ENCODE data around the gene CORO1C.
A peak's percentile ranks its signal among the peaks of the same experiment; 100 is the strongest.

The CORO1C gene

DNA sequence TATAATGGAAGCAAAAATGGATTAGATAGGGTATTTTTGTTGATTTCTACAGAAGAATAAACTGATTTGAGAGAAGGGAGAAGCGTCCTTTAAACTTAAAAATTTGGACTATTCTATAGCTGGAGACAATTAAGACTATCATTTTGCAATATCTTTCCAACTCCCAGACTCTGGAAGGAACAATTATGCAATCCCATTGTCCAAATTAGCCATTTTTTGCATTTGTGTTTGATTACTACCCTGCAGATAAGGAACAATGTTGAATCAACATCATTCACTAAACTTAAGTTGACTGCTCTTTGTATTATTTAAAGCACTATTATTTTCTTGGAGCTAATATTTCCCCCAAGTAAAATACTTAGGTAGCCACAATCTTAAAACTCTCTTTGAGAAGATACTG, 62.8 kb downstream of the CORO1C start:
- no peak overlapping the region for H3K27ac ChIP-seq
- no peak for TF ChIP-seq CTCF (IDR thresholded peaks at IDR 0.05; ENCODE audit: low read depth, low read length)
- no peak overlapping the region for H3K4me3 ChIP-seq (ENCODE audit: low read depth, low read length)
- peaks cover 5% of the 10 kb centered on the region; the same call in 1 of the 2 replicates for H3K36me3 ChIP-seq
- H3K27me3 ChIP-seq (ENCODE audit: insufficient read depth, low read depth, severe bottlenecking), result no peaks in the 10 kb centered on the region
- no peaks in the 10 kb centered on the region for H3K9me3 ChIP-seq (ENCODE audit: severe bottlenecking)
- DNase-seq, result no peak

DNA sequence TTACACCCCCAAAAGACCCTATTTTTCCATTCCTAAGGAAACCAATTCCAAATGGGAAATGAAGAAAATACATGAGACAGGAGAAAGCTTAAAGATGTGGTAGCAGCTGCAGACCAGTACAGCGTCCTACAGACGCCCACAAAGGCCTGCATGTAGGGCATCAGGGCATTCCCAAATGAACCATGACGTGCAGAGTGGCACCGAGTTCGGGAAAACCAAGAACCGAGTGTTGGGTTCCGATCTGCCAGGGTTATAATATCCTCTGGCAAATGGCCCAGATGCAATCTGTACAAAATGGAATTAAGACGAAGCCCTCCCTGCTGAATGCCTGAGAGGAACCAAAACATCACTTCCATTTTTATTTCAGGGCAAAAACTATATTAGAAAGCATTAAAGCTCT, 63.3 kb downstream of the CORO1C start:
- TF ChIP-seq CTCF (IDR thresholded peaks at IDR 0.05; ENCODE audit: low read depth, low read length), result no peak
- H3K4me3 ChIP-seq (ENCODE audit: low read depth, low read length), result no peak overlapping the region
- no peak for DNase-seq
- no peaks in the 10 kb centered on the region for H3K27me3 ChIP-seq (ENCODE audit: insufficient read depth, low read depth, severe bottlenecking)
- H3K9me3 ChIP-seq (ENCODE audit: severe bottlenecking), result no peaks in the 10 kb centered on the region
- no peak overlapping the region for H3K27ac ChIP-seq
- H3K36me3 ChIP-seq, result peaks cover 5% of the 10 kb centered on the region; the same call in 1 of the 2 replicates

DNA sequence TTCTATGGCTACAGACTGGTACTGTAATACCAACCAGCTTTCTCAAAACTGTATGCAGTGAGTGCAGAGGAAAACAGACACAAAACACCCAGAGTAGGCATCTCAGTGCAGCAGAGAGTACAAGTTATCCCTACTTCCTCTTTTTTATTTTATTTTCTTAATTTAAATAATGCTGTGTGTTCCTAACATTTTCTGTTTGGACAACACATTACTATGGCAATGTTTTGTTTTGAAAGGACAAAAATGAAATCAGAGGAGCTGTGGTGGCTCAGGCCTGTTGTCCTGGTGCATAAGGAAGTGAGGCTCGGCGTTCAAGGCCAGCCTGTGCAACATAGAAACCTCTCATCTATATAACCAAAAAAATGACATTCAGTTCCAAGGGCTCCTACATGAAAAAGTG, 64.0 kb downstream of the CORO1C start:
- no peak for DNase-seq
- Histone ChIP-seq H3K4me3 (ENCODE audit: low read depth, low read length) (no peak overlapping the region), H3K27ac (peak overlapping the region; percentile 21; the same call in 1 of the 2 replicates), H3K9me3 (ENCODE audit: severe bottlenecking) (no peaks in the 10 kb centered on the region), H3K27me3 (ENCODE audit: insufficient read depth, low read depth, severe bottlenecking) (no peaks in the 10 kb centered on the region), H3K36me3 (no peaks in the 10 kb centered on the region)
- TF ChIP-seq CTCF (IDR thresholded peaks at IDR 0.05; ENCODE audit: low read depth, low read length), result no peak

DNA sequence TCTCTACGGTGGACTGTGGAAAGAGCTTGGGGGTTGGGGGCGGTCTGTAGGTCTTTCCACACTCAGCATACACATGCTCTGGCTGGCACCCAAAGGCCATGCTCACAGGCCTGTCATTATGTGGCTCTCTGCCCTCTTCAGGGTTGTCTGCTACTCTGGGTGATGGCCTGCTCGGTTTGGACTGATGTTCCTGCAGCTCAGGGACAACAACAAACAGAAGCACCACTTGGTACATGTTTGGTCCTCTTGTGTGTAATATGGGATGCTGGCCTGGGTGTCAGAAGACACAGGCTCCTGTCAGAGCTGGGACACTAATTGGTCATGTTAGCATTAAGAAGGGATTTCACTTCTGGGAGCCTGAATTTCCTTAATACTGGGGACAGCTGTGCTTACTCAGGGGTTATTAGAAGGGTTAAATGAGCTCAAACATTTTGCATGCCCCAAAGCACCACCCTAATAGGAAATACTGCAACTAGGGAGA, 64.9 kb downstream of the CORO1C start:
- Histone ChIP-seq H3K36me3 (no peaks in the 10 kb centered on the region), H3K27me3 (ENCODE audit: insufficient read depth, low read depth, severe bottlenecking) (no peaks in the 10 kb centered on the region), H3K4me3 (ENCODE audit: low read depth, low read length) (no peak overlapping the region), H3K9me3 (ENCODE audit: severe bottlenecking) (no peaks in the 10 kb centered on the region), H3K27ac (peak overlapping the region; percentile 7)
- DNase-seq, result peak; percentile 28
- TF ChIP-seq CTCF (IDR thresholded peaks at IDR 0.05; ENCODE audit: low read depth, low read length), result no peak

- DNase-seq, result no peak
- Histone ChIP-seq H3K4me3 (ENCODE audit: low read depth, low read length) (no peak overlapping the region), H3K27ac (peak overlapping the region; percentile 7), H3K36me3 (no peaks in the 10 kb centered on the region), H3K9me3 (ENCODE audit: severe bottlenecking) (no peaks in the 10 kb centered on the region), H3K27me3 (ENCODE audit: insufficient read depth, low read depth, severe bottlenecking) (no peaks in the 10 kb centered on the region)
- no peak for TF ChIP-seq CTCF (IDR thresholded peaks at IDR 0.05; ENCODE audit: low read depth, low read length)
Observed at GRCh38 chr12:108665608-108666202, 65.6 kb downstream of the CORO1C start.

All from WERI-Rb-1 (cell line).